GM23338 (cell line): ENCODE data around the gene XRN2. TPM values are rescaled to one million over a fixed set of nuclear protein-coding genes. Genes with fewer than 3 reads are reported as not detected.

Experiments used
- ATAC-seq: fragments of 200-7000 bp; cut with Tn5 transposase; 3 replicates; pipeline ENCODE4 v1.9.1; 2020
- DNase-seq: peaks from one replicate; pipeline ENCODE4 v3.0.0-alpha.2; 2015; ENCODE audit warnings: low spot score
- H2AFZ ChIP-seq: fragments of 200-600 bp; sonication (generic); 2 replicates; pipeline ENCODE4 v1.8.0; 2016; ENCODE audit warnings: antibody characterized with exemption, mild to moderate bottlenecking, moderate library complexity
- H3F3A ChIP-seq: fragments of 200-600 bp; sonication (generic); replicated peaks from 2 replicates; pipeline ENCODE4 v1.8.0; 2017; ENCODE audit warnings: antibody characterized with exemption, mixed run types, low read depth
- H3K27ac ChIP-seq: fragments of 200-600 bp; sonication (generic); 2 replicates; pipeline ENCODE4 v1.6.1; 2016; ENCODE audit warnings: low read depth
- H3K27me3 ChIP-seq: fragments of 200-600 bp; sonication (generic); 2 replicates; pipeline ENCODE4 v1.8.0; 2016; ENCODE audit warnings: mild to moderate bottlenecking, mixed run types, moderate library complexity; ENCODE audit not compliant: insufficient read depth
- H3K36me3 ChIP-seq: fragments of 200-600 bp; sonication (generic); 2 replicates; pipeline ENCODE4 v1.8.0; 2016; ENCODE audit warnings: mild to moderate bottlenecking; ENCODE audit not compliant: insufficient read depth
- H3K4me1 ChIP-seq: fragments of 200-600 bp; sonication (generic); 2 replicates; pipeline ENCODE4 v1.8.0; 2016; ENCODE audit warnings: mild to moderate bottlenecking, moderate library complexity; ENCODE audit not compliant: insufficient read depth
- H3K4me2 ChIP-seq: fragments of 200-600 bp; sonication (generic); 2 replicates; pipeline ENCODE4 v1.7.1; 2017; ENCODE audit warnings: mixed run types
- H3K4me3 ChIP-seq: fragments of 200-600 bp; sonication (generic); 2 replicates; pipeline ENCODE4 v1.6.1; 2016; ENCODE audit warnings: mixed run types
- H3K79me2 ChIP-seq: fragments of 200-600 bp; sonication (generic); replicated peaks from 2 replicates; pipeline ENCODE4 v1.8.0; 2017; ENCODE audit warnings: mild to moderate bottlenecking; ENCODE audit not compliant: insufficient read depth
- H3K9me2 ChIP-seq: fragments of 200-600 bp; sonication (generic); 2 replicates; pipeline ENCODE4 v1.8.0; 2017; ENCODE audit not compliant: insufficient read depth
- H4K20me1 ChIP-seq: fragments of 200-600 bp; sonication (generic); replicated peaks from 2 replicates; pipeline ENCODE4 v1.8.0; 2017; ENCODE audit warnings: mild to moderate bottlenecking; ENCODE audit not compliant: insufficient read depth
- H3K27ac Mint-ChIP-seq: 2 replicates; pipeline ENCODE4 v1.8.0; 2020; ENCODE audit warnings: inconsistent platforms, mild to moderate bottlenecking, moderate library complexity, mixed read lengths
- H3K27me3 Mint-ChIP-seq: 3 replicates; pipeline ENCODE4 v1.8.0; 2022; ENCODE audit warnings: low read depth, mild to moderate bottlenecking, moderate library complexity, mixed read lengths, inconsistent platforms; ENCODE audit not compliant: insufficient read depth, poor library complexity
- H3K36me3 Mint-ChIP-seq: 3 replicates; pipeline ENCODE4 v1.8.0; 2021; ENCODE audit warnings: low read depth, mild to moderate bottlenecking, inconsistent platforms, moderate library complexity, mixed read lengths
- H3K4me1 Mint-ChIP-seq: 3 replicates; pipeline ENCODE4 v1.8.0; 2020; ENCODE audit warnings: mild to moderate bottlenecking, inconsistent platforms, mixed read lengths
- H3K4me3 Mint-ChIP-seq: 3 replicates; pipeline ENCODE4 v1.8.0; 2021; ENCODE audit warnings: moderate library complexity, mild to moderate bottlenecking, inconsistent platforms, mixed read lengths
- H3K9me3 Mint-ChIP-seq: 3 replicates; pipeline ENCODE4 v1.8.0; 2020; ENCODE audit warnings: moderate library complexity, mild to moderate bottlenecking, inconsistent platforms, mixed read lengths
- CREB1 ChIP-seq: fragments of 250-450 bp; sonication (Bioruptor Pico); IDR thresholded peaks from 2 replicates; pipeline ENCODE4 v1.5.0; 2020; ENCODE audit warnings: low read depth, mild to moderate bottlenecking, moderate library complexity
- CTCF ChIP-seq, 2 experiments: fragments of 200-600 bp in 1 of 2; sonication (generic) in 1 of 2; conservative IDR thresholded peaks; 2 replicates each; pipeline versions ENCODE4 v1.5.1 to v1.6.1; 2016 to 2017; ENCODE audit warnings: antibody characterized with exemption in 2 of 2, low read depth in 2 of 2, mild to moderate bottlenecking in 2 of 2, moderate library complexity in 1 of 2
- ETS1 ChIP-seq: IDR thresholded peaks from 2 replicates; pipeline ENCODE4 v1.6.1; 2016; ENCODE audit warnings: antibody characterized with exemption
- EZH2 ChIP-seq: fragments of 200-600 bp; sonication (generic); IDR thresholded peaks from one replicate; pipeline ENCODE4 v1.8.0; 2017; ENCODE audit warnings: antibody characterized with exemption, mild to moderate bottlenecking, low read depth; ENCODE audit not compliant: unreplicated experiment
- EZH2phosphoT487 ChIP-seq: fragments of 200-600 bp; sonication (generic); IDR thresholded peaks from one replicate; pipeline ENCODE4 v1.8.1; 2018; ENCODE audit warnings: antibody characterized with exemption; ENCODE audit not compliant: unreplicated experiment
- JUNB ChIP-seq: IDR thresholded peaks from one replicate; pipeline ENCODE4 v1.6.1; 2016; ENCODE audit warnings: antibody characterized with exemption; ENCODE audit not compliant: unreplicated experiment
- NANOG ChIP-seq: IDR thresholded peaks from 2 replicates; pipeline ENCODE4 v1.6.1; 2016; ENCODE audit warnings: antibody characterized with exemption, borderline replicate concordance
- POLR2AphosphoS5 ChIP-seq: IDR thresholded peaks from 2 replicates; pipeline ENCODE4 v1.6.1; 2016; ENCODE audit warnings: antibody characterized with exemption, low read depth
- REST ChIP-seq: IDR thresholded peaks from one replicate; pipeline ENCODE4 v1.6.1; 2018; ENCODE audit warnings: antibody characterized with exemption; ENCODE audit not compliant: unreplicated experiment
- STAT1 ChIP-seq: IDR thresholded peaks from one replicate; pipeline ENCODE4 v1.6.1; 2016; ENCODE audit warnings: antibody characterized with exemption; ENCODE audit not compliant: unreplicated experiment
- ZNF114 ChIP-seq: fragments of 250-450 bp; sonication (Bioruptor Pico); IDR thresholded peaks from 2 replicates; pipeline ENCODE4 v1.5.0; 2020; ENCODE audit warnings: mild to moderate bottlenecking, moderate library complexity
- ZNF331 ChIP-seq: fragments of 250-450 bp; sonication (Bioruptor Pico); IDR thresholded peaks from 2 replicates; pipeline ENCODE4 v1.5.0; 2020; ENCODE audit warnings: low read depth, mild to moderate bottlenecking, moderate library complexity
- polyA plus RNA-seq: library from polyadenylated mRNA; unstranded; fragments of >200 nt; fragmentation: Nextera tagmentation; extraction: Ambion mirVana; gene quantifications from 2 replicates; pipeline ENCODE4 v1.2.1, GENCODE V29; 2016
- total RNA-seq: library from RNA; depleted of rRNA; stranded (reverse); fragments of >200 nt; shearing (Covaris generic); gene quantifications from 2 replicates; pipeline ENCODE4 v1.2.3, GENCODE V29; 2014

Gene XRN2
- total and polyA plus RNA-seq, 2 experiments from 2014 or later = 113 to 150 TPM

- Histone ChIP-seq H4K20me1 (peaks cover 19% of the 10 kb centered on the region), H3F3A (0 out of 2 replicates have a peak, but pooled peaks cover 4% of the 10 kb centered on the region), H3K4me2 (peak overlapping the region; percentile 6; the same call in 1 of the 2 replicates), H3K4me3 (no peak overlapping the region), H3K4me1 (peaks cover 46% of the 10 kb centered on the region), H3K36me3 (no peaks in the 10 kb centered on the region), H2AFZ (no peak overlapping the region), H3K9me2 (no peaks in the 10 kb centered on the region), H3K27ac (no peak overlapping the region), H3K27me3 (peaks cover 87% of the 10 kb centered on the region), H3K79me2 (no peaks in the 10 kb centered on the region)
- no peak for ATAC-seq
- H3K9me3 Mint-ChIP-seq = peaks cover 9% of the 10 kb centered on the region; the same call in 2 of the 3 replicates
- H3K27ac Mint-ChIP-seq = no peak overlapping the region
- peaks cover 7% of the 10 kb centered on the region; the same call in 1 of the 3 replicates for H3K36me3 Mint-ChIP-seq
- H3K4me3 Mint-ChIP-seq = no peak overlapping the region
- H3K4me1 Mint-ChIP-seq = peaks cover 23% of the 10 kb centered on the region
- DNase-seq = no peak
- H3K27me3 Mint-ChIP-seq = peaks cover 60% of the 10 kb centered on the region
- TF ChIP-seq EZH2 = peak; percentile 84
- no peak for TF ChIP-seq JUNB
These were observed 90.0 kb downstream of the XRN2 start for GRCh38 chr20:21393166-21393565.

GRCh38 chr20:21393816-21394519 is 90.8 kb downstream of the XRN2 start:
- Histone ChIP-seq H3K4me2 (peak overlapping the region; percentile 32; the same call in 1 of the 2 replicates), H3K4me3 (no peak overlapping the region), H3K27ac (no peak overlapping the region), H3F3A (0 out of 2 replicates have a peak, but pooled peaks cover 4% of the 10 kb centered on the region), H3K36me3 (no peaks in the 10 kb centered on the region), H3K79me2 (no peaks in the 10 kb centered on the region), H3K27me3 (peaks cover 95% of the 10 kb centered on the region), H3K9me2 (no peaks in the 10 kb centered on the region), H3K4me1 (peaks cover 51% of the 10 kb centered on the region), H4K20me1 (peaks cover 16% of the 10 kb centered on the region), H2AFZ (no peak overlapping the region)
- Mint-ChIP-seq H3K36me3 (peaks cover 5% of the 10 kb centered on the region; the same call in 1 of the 3 replicates), H3K27ac (no peak overlapping the region), H3K4me3 (no peak overlapping the region), H3K9me3 (peaks cover 9% of the 10 kb centered on the region), H3K4me1 (peaks cover 23% of the 10 kb centered on the region), H3K27me3 (peaks cover 68% of the 10 kb centered on the region)
- DNase-seq (no peak), ATAC-seq (no peak)
- no peak for TF ChIP-seq REST
- no peak for TF ChIP-seq EZH2phosphoT487
- no peak for TF ChIP-seq CREB1 (CRISPR knock-in tag)
- no peak for TF ChIP-seq EZH2
- TF ChIP-seq ZNF114 (CRISPR knock-in tag) = no peak
- TF ChIP-seq ZNF331 (CRISPR knock-in tag) = no peak
- TF ChIP-seq STAT1 = no peak
- no peak for TF ChIP-seq POLR2AphosphoS5
- TF ChIP-seq CTCF (conservative IDR thresholded peaks at IDR 0.05; ENCODE audit: low read depth in 2 of 2) = no peak
- TF ChIP-seq NANOG = no peak
- TF ChIP-seq ETS1 = no peak
- no peak for TF ChIP-seq JUNB
